GM10248 (cell line): ENCODE data around the gene AGBL5.

ENCODE experiments used
- CTCF ChIA-PET: fragments of 300-600 bp; sonication (Branson Sonifier 250); formaldehyde crosslinking; extraction: SDS; loops from one replicate; lab custom pipeline; 2021; ENCODE audit warnings: antibody characterized with exemption; lab: Yijun Ruan, JAX
- POLR2A ChIA-PET: fragments of 350-650 bp; sonication (Branson Sonifier 250); formaldehyde crosslinking; extraction: SDS; loops from one replicate; lab custom pipeline; 2020; ENCODE audit warnings: antibody characterized with exemption; lab: Yijun Ruan, JAX
- DNase-seq: peaks from one replicate; pipeline ENCODE4 v3.0.0; 2012; ENCODE audit errors: extremely low spot score
- CTCF ChIP-seq: IDR thresholded peaks from 2 replicates; pipeline ENCODE4 v1.5.1; 2012; ENCODE audit warnings: mild to moderate bottlenecking, low read depth; ENCODE audit errors: extremely low read depth, missing control alignments, control extremely low read depth

AGBL5 gene

GRCh38 chr2:27051902-27052645 lies 606 bp downstream of the AGBL5 start:
- POLR2A ChIA-PET, result interaction anchor here (1.0 to 3.5 kb wide), 9 partner anchors 11 to 358 kb away, joined by 3 to 30 read pairs (median 4); partner anchors contain the start of genes MPV17, OST4 and PPM1G
- CTCF ChIA-PET, result interaction anchor here (0.6 to 8.7 kb wide), 13 partner anchors 10 to 231 kb away, joined by 3 to 66 read pairs (median 7); partner anchors contain the start of genes KHK, OST4, TMEM214 and TRIM54
- no peak for TF ChIP-seq CTCF
- peak; percentile 39 for DNase-seq

GRCh38 chr2:27053321-27053720 lies 1.9 kb downstream of the AGBL5 start:
- no peak for DNase-seq
- ChIA-PET CTCF (interaction anchor here (1.0 to 8.7 kb wide), 9 partner anchors 10 to 207 kb away, joined by 3 to 66 read pairs (median 4); partner anchors contain the start of genes KHK, OST4 and TMEM214), POLR2A (no interaction called here)
- no peak for TF ChIP-seq CTCF

GRCh38 chr2:27053776-27054175 lies 2.3 kb downstream of the AGBL5 start:
- POLR2A ChIA-PET, result no interaction called here
- no peak for TF ChIP-seq CTCF
- CTCF ChIA-PET, result interaction anchor here (1.0 to 2.0 kb wide), 7 partner anchors 11 to 208 kb away, joined by 3 to 6 read pairs (median 3); partner anchors contain the start of gene KHK
- no peak for DNase-seq

GRCh38 chr2:27054721-27055120 lies 3.3 kb downstream of the AGBL5 start:
- TF ChIP-seq CTCF, result no peak
- CTCF ChIA-PET, result interaction anchor here (0.7 to 3.1 kb wide), 10 partner anchors 10 to 93 kb away, joined by 3 to 16 read pairs (median 4); partner anchors contain the start of gene OST4
- no peak for DNase-seq
- POLR2A ChIA-PET, result no interaction called here

GRCh38 chr2:27057184-27057583 lies 5.7 kb downstream of the AGBL5 start:
- ChIA-PET CTCF (interaction anchor here (1.5 to 3.1 kb wide), 5 partner anchors 8 to 17 kb away, joined by 3 to 16 read pairs (median 7); partner anchors contain the start of gene OST4), POLR2A (interaction anchor here (1.7 kb wide), 1 partner anchor 10 kb away, joined by 4 read pairs; no protein-coding TSS in a partner anchor)
- DNase-seq, result no peak
- no peak for TF ChIP-seq CTCF

- CTCF ChIA-PET, result interaction anchor here (1.5 kb wide), 1 partner anchor 9 kb away, joined by 3 read pairs; no protein-coding TSS in a partner anchor
- POLR2A ChIA-PET, result interaction anchor here (0.9 to 2.7 kb wide), 3 partner anchors 8 to 28 kb away, joined by 3 to 12 read pairs (median 7); partner anchors contain the start of genes KHK and OST4
- DNase-seq, result no peak
- no peak for TF ChIP-seq CTCF
Observed at GRCh38 chr2:27058210-27058609, 6.7 kb downstream of the AGBL5 start.
